Vagina (tissue), 2 donors: ENCODE data around the gene PELI2. TPM values are rescaled to one million over a fixed set of nuclear protein-coding genes. Genes with fewer than 3 reads are reported as not detected.

Experiments used
- DNase-seq, 2 donors: peaks; one replicate each; pipeline ENCODE4 v3.0.0-alpha.2; 2017; ENCODE audit errors: extremely low spot score in 2 of 2
- H3K27ac ChIP-seq: fragments of 200-600 bp; sonication (generic); one replicate; pipeline ENCODE4 v1.5.1; 2019
- H3K27me3 ChIP-seq: fragments of 200-600 bp; sonication (generic); one replicate; pipeline ENCODE4 v1.5.1; 2019
- H3K36me3 ChIP-seq, 2 donors: fragments of 200-600 bp; sonication (generic); one replicate each; pipeline ENCODE4 v1.5.1; 2017 to 2019
- H3K4me1 ChIP-seq: fragments of 200-600 bp; sonication (generic); one replicate; pipeline ENCODE4 v1.5.1; 2019
- H3K4me3 ChIP-seq, 2 donors: fragments of 200-600 bp; sonication (generic); 1 replicate in 1 of 2; 2 replicates in 1 of 2; pipeline ENCODE4 v1.5.1; 2016 to 2019
- H3K9me3 ChIP-seq: fragments of 200-600 bp; sonication (generic); one replicate; pipeline ENCODE4 v1.5.1; 2019
- POLR2A ChIP-seq, 2 donors: fragments of 450-650 bp; IDR thresholded peaks; one replicate each; pipeline ENCODE4 v1.6.1; 2017; ENCODE audit warnings: antibody characterized with exemption in 2 of 2, mild to moderate bottlenecking in 2 of 2, moderate library complexity in 2 of 2
- POLR2AphosphoS5 ChIP-seq, 2 donors: sonication (generic); formaldehyde crosslinking; IDR thresholded peaks; one replicate each; pipeline ENCODE4 v1.9.0; 2017; ENCODE audit warnings: antibody characterized with exemption in 2 of 2, mild to moderate bottlenecking in 2 of 2, low read depth in 1 of 2; ENCODE audit not compliant: insufficient read depth in 1 of 2
- intact Hi-C: fragments of 100-400 bp; cut with DNase I; formaldehyde crosslinking; loops from one replicate; pipeline ENCODE4 v1.15.1; 2023
- total RNA-seq: library from RNA; depleted of rRNA; stranded (reverse); fragments of >200 nt; gene quantifications from one replicate; pipeline ENCODE4 v1.2.3, GENCODE V29; 2016
- TF ChIP-seq, protein P1 (sequence below), 3 experiments: fragments of 450-650 bp in 2 of 3; fragments of 200-600 bp in 1 of 3; sonication (generic) in 1 of 3; IDR thresholded peaks; one replicate each; pipeline ENCODE4 v1.5.1; 2017 to 2019; ENCODE audit warnings: antibody characterized with exemption in 3 of 3, mild to moderate bottlenecking in 2 of 3, moderate library complexity in 2 of 3

Gene PELI2
- total RNA-seq, 1 donor from 2014 or later = 9.6 TPM

GRCh38 chr14:56133547-56133946 is 15.3 kb downstream of the PELI2 start:
- H3K27ac ChIP-seq = no peak overlapping the region
- H3K4me3 ChIP-seq = no peak overlapping the region
- DNase-seq = no peak
- no peaks in the 10 kb centered on the region for H3K9me3 ChIP-seq
- TF ChIP-seq, protein P1, sequence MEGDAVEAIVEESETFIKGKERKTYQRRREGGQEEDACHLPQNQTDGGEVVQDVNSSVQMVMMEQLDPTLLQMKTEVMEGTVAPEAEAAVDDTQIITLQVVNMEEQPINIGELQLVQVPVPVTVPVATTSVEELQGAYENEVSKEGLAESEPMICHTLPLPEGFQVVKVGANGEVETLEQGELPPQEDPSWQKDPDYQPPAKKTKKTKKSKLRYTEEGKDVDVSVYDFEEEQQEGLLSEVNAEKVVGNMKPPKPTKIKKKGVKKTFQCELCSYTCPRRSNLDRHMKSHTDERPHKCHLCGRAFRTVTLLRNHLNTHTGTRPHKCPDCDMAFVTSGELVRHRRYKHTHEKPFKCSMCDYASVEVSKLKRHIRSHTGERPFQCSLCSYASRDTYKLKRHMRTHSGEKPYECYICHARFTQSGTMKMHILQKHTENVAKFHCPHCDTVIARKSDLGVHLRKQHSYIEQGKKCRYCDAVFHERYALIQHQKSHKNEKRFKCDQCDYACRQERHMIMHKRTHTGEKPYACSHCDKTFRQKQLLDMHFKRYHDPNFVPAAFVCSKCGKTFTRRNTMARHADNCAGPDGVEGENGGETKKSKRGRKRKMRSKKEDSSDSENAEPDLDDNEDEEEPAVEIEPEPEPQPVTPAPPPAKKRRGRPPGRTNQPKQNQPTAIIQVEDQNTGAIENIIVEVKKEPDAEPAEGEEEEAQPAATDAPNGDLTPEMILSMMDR (IDR thresholded peaks at IDR 0.05) = no peak
- TF ChIP-seq POLR2A (IDR thresholded peaks at IDR 0.05) = no peak
- no peak for TF ChIP-seq POLR2AphosphoS5 (IDR thresholded peaks at IDR 0.05; ENCODE audit: insufficient read depth in 1 of 2, low read depth in 1 of 2)
- intact Hi-C loops = no loop called here
- H3K27me3 ChIP-seq = no peaks in the 10 kb centered on the region
- peaks cover 49% of the 10 kb centered on the region for H3K4me1 ChIP-seq
- H3K36me3 ChIP-seq = no peaks in the 10 kb centered on the region

DNA sequence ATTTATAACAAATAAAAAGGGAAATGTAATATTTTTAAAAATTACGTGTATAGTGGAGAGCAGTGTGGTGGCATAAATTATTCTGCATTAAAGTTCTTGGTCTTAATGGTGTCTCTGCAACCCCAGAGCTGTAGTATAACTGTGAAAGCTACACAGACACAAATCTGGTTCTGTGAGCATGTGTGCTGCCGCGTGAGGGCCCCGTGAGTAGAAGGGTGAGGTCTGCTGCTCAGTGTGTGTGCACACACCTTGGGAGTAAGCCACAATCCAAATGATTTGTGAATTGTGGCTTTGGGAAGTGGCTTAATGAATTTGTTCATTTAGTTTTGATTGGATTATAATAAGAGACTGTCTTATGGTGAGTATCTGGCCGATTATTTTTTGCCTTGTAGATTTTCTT is 16.8 kb downstream of the PELI2 start:
- Histone ChIP-seq H3K36me3 (no peaks in the 10 kb centered on the region), H3K27me3 (no peaks in the 10 kb centered on the region), H3K4me3 (no peak overlapping the region), H3K4me1 (peaks cover 34% of the 10 kb centered on the region), H3K27ac (no peak overlapping the region), H3K9me3 (no peaks in the 10 kb centered on the region)
- DNase-seq = no peak
- intact Hi-C loops = no loop called here
- no peak for TF ChIP-seq POLR2A (IDR thresholded peaks at IDR 0.05)
- TF ChIP-seq, protein P1 (IDR thresholded peaks at IDR 0.05) = no peak
- TF ChIP-seq POLR2AphosphoS5 (IDR thresholded peaks at IDR 0.05; ENCODE audit: insufficient read depth in 1 of 2, low read depth in 1 of 2) = no peak

GRCh38 chr14:56135668-56136067 is 17.5 kb downstream of the PELI2 start:
- Histone ChIP-seq H3K36me3 (no peaks in the 10 kb centered on the region), H3K27ac (no peak overlapping the region), H3K9me3 (no peaks in the 10 kb centered on the region), H3K4me1 (peaks cover 29% of the 10 kb centered on the region), H3K4me3 (no peak overlapping the region), H3K27me3 (no peaks in the 10 kb centered on the region)
- no peak for DNase-seq
- intact Hi-C loops = no loop called here
- TF ChIP-seq POLR2A (IDR thresholded peaks at IDR 0.05) (no peak), POLR2AphosphoS5 (IDR thresholded peaks at IDR 0.05; ENCODE audit: insufficient read depth in 1 of 2, low read depth in 1 of 2) (no peak)
- TF ChIP-seq, protein P1 (IDR thresholded peaks at IDR 0.05) = no peak

GRCh38 chr14:56136571-56137452 is 18.6 kb downstream of the PELI2 start:
- TF ChIP-seq POLR2AphosphoS5 (IDR thresholded peaks at IDR 0.05; ENCODE audit: insufficient read depth in 1 of 2, low read depth in 1 of 2) (no peak), POLR2A (IDR thresholded peaks at IDR 0.05) (no peak)
- TF ChIP-seq, protein P1 (IDR thresholded peaks at IDR 0.05) = no peak
- peaks cover 22% of the 10 kb centered on the region for H3K4me1 ChIP-seq
- intact Hi-C loops = no loop called here
- no peak overlapping the region for H3K4me3 ChIP-seq
- DNase-seq = no peak
- no peaks in the 10 kb centered on the region for H3K9me3 ChIP-seq
- no peaks in the 10 kb centered on the region for H3K36me3 ChIP-seq
- H3K27ac ChIP-seq = no peak overlapping the region
- no peaks in the 10 kb centered on the region for H3K27me3 ChIP-seq

- H3K27me3 ChIP-seq = no peaks in the 10 kb centered on the region
- H3K9me3 ChIP-seq = no peaks in the 10 kb centered on the region
- DNase-seq = no peak
- intact Hi-C loops = no loop called here
- H3K36me3 ChIP-seq = no peaks in the 10 kb centered on the region
- peaks cover 20% of the 10 kb centered on the region for H3K4me1 ChIP-seq
- no peak overlapping the region for H3K27ac ChIP-seq
- no peak overlapping the region for H3K4me3 ChIP-seq
- no peak for TF ChIP-seq POLR2A (IDR thresholded peaks at IDR 0.05)
- TF ChIP-seq, protein P1 (IDR thresholded peaks at IDR 0.05) = no peak
- TF ChIP-seq POLR2AphosphoS5 (IDR thresholded peaks at IDR 0.05; ENCODE audit: insufficient read depth in 1 of 2, low read depth in 1 of 2) = no peak
These were observed 19.2 kb downstream of the PELI2 start for GRCh38 chr14:56137453-56137807.
